ENCODE results near the gene AP1G1. TPM values are rescaled to one million over a fixed set of nuclear protein-coding genes. Genes with fewer than 3 reads are reported as not detected.

Gene AP1G1
- total and polyA plus RNA-seq, 2 of the 8 experiments (the other 6 are each of a cell fraction or from before 2014, with no cell fraction given) = 43.9 to 68.4 TPM

- TF ChIP-seq JUN (IDR thresholded peaks at IDR 0.05; ENCODE audit: low read depth, low read length) (no peak), RFX5 (IDR thresholded peaks at IDR 0.05; ENCODE audit: borderline replicate concordance, low read depth, low read length) (no peak), HDAC6 (IDR thresholded peaks at IDR 0.05; ENCODE audit: low read depth, low read length) (no peak), BACH1 (IDR thresholded peaks at IDR 0.05; ENCODE audit: low read length) (no peak), KDM5A (IDR thresholded peaks at IDR 0.05; ENCODE audit: low read length) (peak; percentile 82), CHD7 (IDR thresholded peaks at IDR 0.05; ENCODE audit: insufficient replicate concordance, low read length) (no peak), FOSL1 (IDR thresholded peaks at IDR 0.05; ENCODE audit: insufficient read depth, low read depth, low read length) (no peak), TCF12 (IDR thresholded peaks at IDR 0.05; ENCODE audit: low read depth, low read length) (no peak), TEAD4 (IDR thresholded peaks at IDR 0.05; ENCODE audit: low read depth, low read length) (no peak), CBX5 (IDR thresholded peaks at IDR 0.05; ENCODE audit: low read depth, low read length) (no peak), SAP30 (IDR thresholded peaks at IDR 0.05; ENCODE audit: insufficient read depth, insufficient replicate concordance, low read length) (no peak)
These were observed 37.2 kb upstream of the AP1G1 start, which contains the start of gene ATXN1L (continued) for GRCh38 chr16:71845639-71846430.
